HG02973 (cell line): ENCODE measurements around the gene FGD6.
"Not testable (repeated sequence)": the region's sequence is repeated elsewhere in the genome, so short reads cannot be mapped to it uniquely, and the experiment has no call there.

Experiments used
- ATAC-seq: cut with Tn5 transposase; IDR thresholded peaks from one replicate; pipeline ENCODE4 v1.9.1; 2021; ENCODE audit warnings: moderate library complexity; ENCODE audit not compliant: unreplicated experiment

Gene FGD6

GRCh38 chr12:95217377-95218149 is at the start of gene FGD6, which contains the start of gene VEZT:
Gene FGD6, minus strand, starts transcription at chr12:95217467. Its CDS starts 227 bp downstream, at chr12:95217240.
Gene VEZT, plus strand, starts transcription at chr12:95217807. Its CDS starts 44 bp downstream, at chr12:95217851.
- peak; percentile 90 for ATAC-seq

GRCh38 chr12:95266254-95266653 is 49.0 kb upstream of the FGD6 start:
- no peak for ATAC-seq

- ATAC-seq: no peak
These were observed 48.5 kb upstream of the FGD6 start for GRCh38 chr12:95265765-95266164.

GRCh38 chr12:95262808-95263207 is 45.5 kb upstream of the FGD6 start:
- no peak for ATAC-seq

GRCh38 chr12:95261109-95261508 is 43.8 kb upstream of the FGD6 start:
- ATAC-seq: no peak

DNA sequence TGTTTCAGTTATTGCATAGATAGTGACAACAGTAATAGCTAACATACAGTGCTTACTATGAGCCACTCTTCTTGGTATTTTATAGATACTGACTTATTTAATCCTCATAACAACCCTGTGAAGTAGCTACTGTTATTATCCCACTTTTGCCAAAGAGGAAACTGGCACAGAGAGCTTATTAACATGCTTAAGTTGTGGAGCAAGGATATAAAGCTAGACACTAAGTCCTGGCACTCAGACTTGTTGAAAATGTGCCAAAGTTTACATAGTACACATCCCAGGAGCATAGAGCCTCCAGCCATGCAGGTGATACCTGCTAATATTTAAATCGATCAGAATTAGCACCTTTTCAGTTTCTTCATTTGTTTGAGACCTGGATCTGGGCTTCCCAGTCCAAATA is 42.1 kb upstream of the FGD6 start:
- ATAC-seq: no peak

GRCh38 chr12:95258803-95259202 is 41.5 kb upstream of the FGD6 start:
- no peak for ATAC-seq

DNA sequence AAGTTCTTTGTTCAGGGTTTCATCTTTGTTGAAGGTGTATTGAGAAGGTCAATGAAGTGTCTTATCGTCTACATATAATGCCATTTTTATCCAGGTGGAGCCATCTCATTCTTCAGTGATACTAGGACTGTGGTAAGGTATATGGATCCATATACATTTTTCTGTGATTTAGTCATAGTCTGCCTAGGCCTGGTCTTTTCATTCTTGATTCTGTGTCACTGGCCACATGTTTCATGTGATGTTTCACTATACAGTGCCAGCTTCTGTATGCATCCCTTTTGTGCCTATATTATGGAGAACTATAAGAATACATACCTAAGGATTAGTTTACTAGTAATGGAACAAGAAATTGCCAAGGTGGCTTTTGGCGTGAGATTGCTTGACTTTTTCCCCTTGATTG is 40.9 kb upstream of the FGD6 start:
- ATAC-seq: no peak

- ATAC-seq: no peak
These were observed 40.3 kb upstream of the FGD6 start for GRCh38 chr12:95257541-95257940.

DNA sequence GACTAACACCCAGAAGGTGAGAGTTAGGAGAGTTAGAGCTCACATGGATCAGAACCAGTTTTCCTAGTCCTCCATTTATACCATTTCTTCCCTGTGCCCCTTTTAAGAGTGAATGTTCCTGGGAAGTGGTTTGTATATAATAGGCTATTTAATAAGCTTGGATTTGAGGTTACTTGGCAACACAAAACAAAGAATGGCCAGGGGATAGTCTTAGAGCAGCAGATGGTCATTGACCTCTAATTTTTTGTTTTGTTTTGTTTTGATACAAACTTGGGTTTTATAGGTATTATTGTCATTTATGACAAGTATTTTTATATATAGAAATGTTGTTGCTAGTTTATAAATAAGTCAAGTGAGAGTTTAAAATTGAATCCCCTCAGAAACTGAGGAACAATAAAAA is 36.1 kb upstream of the FGD6 start:
- ATAC-seq: no peak

- no peak for ATAC-seq
These were observed 31.5 kb upstream of the FGD6 start for GRCh38 chr12:95248604-95249360.

DNA sequence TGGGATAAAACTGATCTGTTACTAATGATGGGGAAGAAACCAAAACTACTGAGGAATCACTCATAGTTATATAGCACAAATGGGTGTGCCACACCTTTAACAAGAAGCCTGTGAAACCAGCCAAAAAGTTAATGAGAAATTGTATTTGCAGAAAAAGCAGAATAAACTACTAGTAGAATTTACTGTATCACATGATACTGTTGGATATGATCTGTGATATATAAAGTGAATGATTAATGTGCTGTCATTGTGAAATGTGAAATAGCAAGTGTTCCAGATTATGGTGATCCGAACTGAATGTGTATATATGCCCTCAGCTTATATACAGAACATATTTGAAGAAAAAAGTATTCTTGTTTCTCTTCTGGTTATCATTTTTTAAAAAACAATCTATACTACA is 30.8 kb upstream of the FGD6 start:
- no peak for ATAC-seq

DNA sequence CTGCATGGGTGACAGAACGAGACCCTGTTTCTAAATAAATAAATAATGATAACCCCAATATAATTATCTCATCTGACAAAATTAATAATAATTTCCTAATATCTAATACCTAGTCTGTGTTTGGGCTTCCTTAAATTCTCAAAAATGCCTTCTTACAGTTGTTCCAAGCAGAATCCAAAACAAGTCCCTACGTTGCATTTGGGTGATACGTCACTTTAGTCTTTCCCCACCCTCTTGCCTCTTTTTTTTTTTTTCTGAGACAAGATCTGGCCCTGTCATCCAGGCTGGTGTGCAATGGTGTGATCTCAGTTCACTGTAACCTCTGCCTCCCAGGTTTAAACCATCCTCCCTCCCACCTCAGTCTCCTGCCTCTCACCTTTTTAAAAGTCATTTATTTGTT is 27.1 kb upstream of the FGD6 start:
- ATAC-seq: no peak

GRCh38 chr12:95243497-95244183 is 26.4 kb upstream of the FGD6 start:
- no peak for ATAC-seq

DNA sequence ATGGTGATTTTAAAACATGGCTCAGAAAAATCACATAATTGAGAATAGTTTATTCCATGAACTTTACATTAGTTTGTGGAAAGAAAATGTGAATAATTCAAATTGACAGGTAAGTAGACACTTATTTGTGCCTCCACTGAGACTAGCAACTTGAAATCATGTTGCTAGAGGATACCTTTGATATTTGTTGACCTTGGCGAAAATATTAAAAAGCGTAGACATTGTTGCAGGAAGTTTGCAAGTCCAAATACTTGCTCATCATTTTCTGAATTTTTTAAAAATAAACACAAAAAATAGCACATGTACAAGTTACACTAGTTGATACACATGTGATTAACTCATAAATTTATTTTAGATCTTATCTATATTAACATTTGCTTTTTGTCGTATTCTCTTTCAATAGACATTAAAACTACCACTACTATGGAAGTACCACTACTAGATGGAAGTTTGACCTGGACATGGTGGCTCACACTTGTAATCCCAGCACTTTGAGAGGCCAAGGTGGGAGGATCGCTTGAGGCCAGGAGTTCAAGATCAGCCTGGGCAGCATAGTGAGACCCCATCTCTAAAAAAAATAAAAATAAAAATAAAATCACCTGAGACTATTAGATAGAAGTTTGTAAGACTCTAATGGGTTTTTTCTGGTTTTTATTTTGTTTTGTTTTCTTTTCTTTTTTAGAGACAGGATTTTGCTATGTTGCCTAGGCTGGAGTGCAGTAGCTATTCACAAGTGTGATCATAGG is 24.7 kb upstream of the FGD6 start:
- no peak for ATAC-seq

DNA sequence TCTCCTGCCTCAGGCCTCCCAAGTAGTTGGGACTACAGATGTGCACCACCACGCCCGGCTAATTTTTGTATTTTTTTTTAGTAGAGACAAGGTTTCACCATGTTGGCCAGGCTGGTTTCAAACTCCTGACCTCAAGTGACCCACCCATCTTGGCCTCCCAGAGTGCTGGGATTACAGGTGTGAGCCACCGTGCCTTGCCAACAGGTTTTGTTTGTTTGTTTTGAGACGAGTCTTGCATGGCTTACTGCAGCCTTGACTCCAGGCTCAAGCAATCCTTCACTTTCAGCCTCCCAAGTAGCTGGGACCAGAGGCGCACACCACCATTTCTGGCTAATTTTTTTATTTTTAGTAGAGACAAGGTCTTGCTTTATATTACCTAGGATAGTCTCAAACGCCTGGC is 23.9 kb upstream of the FGD6 start:
- ATAC-seq: not testable (repeated sequence)

DNA sequence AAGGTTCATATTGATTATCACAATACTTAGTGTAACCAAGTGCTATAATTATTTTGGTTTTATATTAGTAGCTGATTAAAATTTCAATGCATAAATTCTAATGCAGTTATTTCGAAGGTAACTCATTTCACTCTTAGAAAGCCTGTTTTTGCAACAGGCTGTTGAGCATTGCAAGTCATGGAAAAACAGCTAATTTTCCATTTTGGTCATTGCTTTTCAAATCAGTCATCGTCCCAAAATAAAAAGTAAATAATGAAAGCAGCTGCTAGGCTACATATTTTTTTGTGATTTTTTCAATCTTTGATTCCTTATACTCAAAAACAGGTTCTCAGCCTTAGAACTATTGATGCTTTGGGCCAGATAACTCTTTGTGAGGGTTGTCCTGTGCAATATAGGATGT is 23.3 kb upstream of the FGD6 start:
- ATAC-seq: no peak

DNA sequence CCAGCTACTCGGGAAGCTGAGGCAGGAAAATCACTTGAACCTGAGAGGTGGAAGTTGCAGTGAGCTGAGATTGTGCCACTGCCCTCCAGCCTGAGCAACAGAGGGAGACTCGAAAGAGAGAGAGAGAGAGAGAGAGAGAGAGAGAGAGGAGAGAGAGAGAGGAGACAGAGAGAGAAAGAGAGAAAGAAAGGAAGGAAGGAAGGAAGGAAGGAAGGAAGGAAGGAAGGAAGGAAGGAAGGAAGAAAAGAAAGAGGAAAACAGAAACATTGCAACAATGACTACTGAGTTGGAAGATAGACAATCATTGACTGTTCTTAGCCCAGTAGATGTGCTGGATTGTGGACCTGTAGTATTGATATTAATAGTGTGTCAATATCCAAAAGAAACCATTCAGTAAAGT is 22.6 kb upstream of the FGD6 start:
- not testable (repeated sequence) for ATAC-seq

- ATAC-seq: no peak
These were observed 21.9 kb upstream of the FGD6 start for GRCh38 chr12:95239216-95239615.

- no peak for ATAC-seq
These were observed 20.9 kb upstream of the FGD6 start for GRCh38 chr12:95238150-95238549.

DNA sequence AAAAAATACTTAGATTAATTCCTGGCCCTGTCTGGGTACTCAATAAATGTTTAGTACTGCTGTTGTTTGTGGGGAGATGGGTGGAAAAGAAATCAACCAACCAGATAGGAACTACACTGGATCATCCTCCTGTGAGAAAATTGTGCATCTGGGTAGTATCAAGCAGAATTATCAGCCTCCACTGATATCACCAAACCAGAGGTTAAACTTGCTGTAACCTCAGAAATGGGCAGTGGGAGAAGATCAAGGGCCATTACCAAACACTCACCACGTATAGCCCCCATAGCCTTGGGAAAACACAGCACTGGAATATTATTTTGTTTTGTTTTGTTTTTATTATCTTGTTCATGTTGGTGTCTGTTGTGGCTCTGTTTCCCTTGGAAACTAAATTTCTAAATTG is 20.0 kb upstream of the FGD6 start:
- no peak for ATAC-seq
